ENCODE measurements around the gene MATN3.
"Not testable (repeated sequence)": the region's sequence is repeated elsewhere in the genome, so short reads cannot be mapped to it uniquely, and the experiment has no call there.

The MATN3 gene

GRCh38 chr2:20012282-20013125, at the start of gene MATN3:
Gene MATN3 (minus strand): TSS chr2:20012668. CDS start chr2:20012631, 37 bp downstream.
- peak; percentile 16 for DNase-seq

GRCh38 chr2:20061940-20062339, 49.5 kb upstream of the MATN3 start:
- DNase-seq: no peak

GRCh38 chr2:20061476-20061875, 49.0 kb upstream of the MATN3 start:
- DNase-seq: no peak

GRCh38 chr2:20060106-20060505, 47.6 kb upstream of the MATN3 start:
- DNase-seq: no peak

- no peak for DNase-seq
These were observed 44.8 kb upstream of the MATN3 start for GRCh38 chr2:20057268-20057667.

GRCh38 chr2:20054931-20055330, 42.5 kb upstream of the MATN3 start:
- DNase-seq: no peak

GRCh38 chr2:20054119-20054518, 41.7 kb upstream of the MATN3 start:
- no peak for DNase-seq

GRCh38 chr2:20052861-20053281, 40.4 kb upstream of the MATN3 start:
- no peak for DNase-seq

GRCh38 chr2:20052229-20052851, 39.9 kb upstream of the MATN3 start:
- DNase-seq: no peak

- peak; percentile 97 for DNase-seq
These were observed 39.2 kb upstream of the MATN3 start, which contains the start of gene LAPTM4A for GRCh38 chr2:20051532-20052228. Gene LAPTM4A (minus strand): TSS chr2:20051628. CDS start chr2:20051520, 108 bp downstream.

- peak; percentile 32 for DNase-seq
These were observed 38.4 kb upstream of the MATN3 start for GRCh38 chr2:20050646-20051531.

GRCh38 chr2:20050104-20050645, 37.7 kb upstream of the MATN3 start:
- peak; percentile 25 for DNase-seq

- no peak for DNase-seq
These were observed 37.2 kb upstream of the MATN3 start for GRCh38 chr2:20049637-20050036.

GRCh38 chr2:20048488-20049448, 36.3 kb upstream of the MATN3 start:
- no peak for DNase-seq

- not testable (repeated sequence) for DNase-seq
These were observed 33.3 kb upstream of the MATN3 start for GRCh38 chr2:20045712-20046292.

GRCh38 chr2:20044778-20045177, 32.3 kb upstream of the MATN3 start:
- no peak for DNase-seq

- no peak for DNase-seq
These were observed 30.1 kb upstream of the MATN3 start for GRCh38 chr2:20042531-20042930.

- DNase-seq: no peak
These were observed 28.2 kb upstream of the MATN3 start for GRCh38 chr2:20040489-20041172.

GRCh38 chr2:20037660-20038059, 25.2 kb upstream of the MATN3 start:
- DNase-seq: no peak

All from CD4-positive, alpha-beta T cell treated with Interleukin-17A for 4 hours (primary cell).